NCI-H345 (cell line): ENCODE data around the gene GASK1A.

ENCODE experiments used
- DNase-seq: peaks from one replicate; lab custom pipeline; 2025; lab: John Stamatoyannopoulos, UW

Gene GASK1A

DNA sequence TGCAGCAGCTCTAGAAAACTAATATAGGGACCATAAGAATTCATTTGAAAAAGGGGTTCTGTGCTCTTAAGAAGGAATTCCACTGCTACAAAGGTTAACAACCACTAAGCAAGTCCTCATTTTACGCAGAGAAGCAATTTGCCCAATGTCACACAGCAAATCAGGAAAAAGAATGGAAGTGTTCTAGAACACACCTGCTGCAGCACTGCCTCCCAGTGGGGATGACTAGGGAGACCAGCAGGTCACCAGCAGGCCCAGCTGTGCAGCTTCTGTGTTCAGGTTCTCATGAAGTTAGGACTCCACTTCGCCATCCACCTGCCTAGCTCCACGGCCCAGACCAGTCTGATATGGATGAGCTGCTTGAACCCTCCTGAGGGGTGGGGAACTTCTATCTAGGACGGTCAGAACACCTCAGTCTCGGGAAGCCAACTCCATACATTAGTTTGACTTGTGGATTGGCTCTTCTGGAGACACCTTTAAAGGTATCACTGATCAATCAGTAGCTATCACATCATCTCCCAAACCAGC lies 108.2 kb downstream of the GASK1A start:
- DNase-seq: no peak

DNA sequence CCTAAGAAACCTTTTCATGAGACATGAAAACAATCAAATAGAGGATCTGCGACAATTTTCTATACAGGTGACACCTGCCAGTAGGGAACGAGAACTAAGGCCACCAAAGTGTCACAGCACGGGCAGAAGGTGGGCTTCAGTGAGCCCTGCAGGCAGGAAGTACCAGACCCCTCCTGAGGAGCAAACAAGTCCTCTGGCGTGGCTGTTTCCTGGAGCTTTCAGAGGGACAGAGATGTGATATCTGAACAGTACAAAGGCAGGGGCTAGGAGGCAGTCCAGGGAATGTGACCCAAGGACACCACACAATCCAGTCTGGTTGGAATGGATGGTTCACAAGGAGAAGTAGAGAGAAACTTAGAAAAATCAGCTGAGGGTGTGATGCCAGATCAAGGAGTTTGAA lies 110.0 kb downstream of the GASK1A start:
- no peak for DNase-seq

DNA sequence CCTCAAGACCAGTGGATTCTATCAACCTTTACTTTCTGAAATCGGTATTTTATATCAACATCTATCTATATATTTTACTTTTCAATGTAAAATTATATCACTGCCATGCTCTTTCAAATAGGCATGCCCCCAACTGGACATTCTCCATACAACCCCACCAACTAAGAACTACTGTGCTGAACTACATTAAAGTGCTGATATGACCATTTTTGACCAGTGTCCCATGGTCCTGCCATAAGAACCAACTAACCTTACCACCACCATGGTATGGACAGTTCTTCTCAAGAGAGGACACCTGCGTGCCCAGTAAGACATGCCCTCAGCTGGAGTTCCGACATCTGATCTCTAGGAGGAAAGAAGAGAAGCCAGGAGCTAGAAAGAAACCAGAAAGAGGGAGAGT lies 111.1 kb downstream of the GASK1A start:
- no peak for DNase-seq

DNA sequence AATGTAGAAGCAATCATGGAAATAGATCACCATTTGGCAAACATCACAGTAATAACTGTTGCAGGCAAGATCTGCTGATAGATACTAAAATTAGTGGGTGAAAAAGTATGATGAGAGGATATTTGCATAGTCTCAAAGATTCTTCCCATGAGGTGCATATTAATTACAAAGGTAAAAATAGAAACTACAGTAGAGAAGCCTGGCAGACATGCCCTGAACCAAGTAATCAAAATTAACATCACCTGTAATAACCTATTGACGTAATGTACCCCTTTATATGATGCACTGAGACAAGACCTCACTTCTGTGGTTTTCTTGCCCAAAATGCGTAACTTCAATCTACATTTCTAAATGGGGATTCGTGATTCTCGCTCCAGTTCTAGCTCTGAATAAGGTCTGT lies 112.4 kb downstream of the GASK1A start:
- DNase-seq: no peak

DNA sequence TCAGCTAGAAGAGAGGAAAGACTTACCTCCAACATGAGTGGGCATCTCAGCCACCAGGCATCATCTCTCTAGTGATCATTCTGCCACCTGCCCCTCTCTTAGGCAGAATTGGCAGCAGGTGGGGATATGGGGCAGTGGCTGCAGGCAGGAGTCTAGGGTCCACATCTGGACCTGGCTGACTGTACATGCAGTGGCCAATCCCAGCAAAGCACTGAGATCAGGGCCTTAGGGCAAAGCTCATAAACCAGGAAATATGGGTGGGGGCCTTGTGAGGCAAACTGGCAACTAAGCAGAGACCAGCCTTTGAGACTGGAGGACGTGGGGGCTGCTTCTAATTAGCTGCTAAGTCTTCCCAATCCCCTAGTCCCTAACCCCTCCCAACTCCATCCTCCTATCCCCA lies 113.9 kb downstream of the GASK1A start:
- no peak for DNase-seq

DNA sequence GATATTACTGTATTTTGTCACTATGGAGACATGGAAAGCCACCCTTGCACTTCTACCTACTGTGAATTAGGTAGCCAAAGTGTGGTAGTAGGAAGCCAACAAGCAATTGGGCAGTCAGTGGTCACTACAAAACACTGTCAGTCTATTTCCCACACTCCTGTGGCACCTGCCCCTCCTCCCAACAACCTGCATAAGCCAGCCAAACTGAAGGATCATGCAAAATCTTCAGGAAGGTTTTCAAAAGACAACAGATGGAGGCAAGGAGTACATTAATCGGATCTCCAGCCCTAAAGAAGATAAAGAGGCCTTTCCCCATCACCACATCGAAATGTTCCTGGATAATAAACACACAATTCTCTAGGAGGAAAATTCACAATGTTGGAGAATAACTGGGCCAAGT lies 114.9 kb downstream of the GASK1A start:
- DNase-seq: no peak

DNA sequence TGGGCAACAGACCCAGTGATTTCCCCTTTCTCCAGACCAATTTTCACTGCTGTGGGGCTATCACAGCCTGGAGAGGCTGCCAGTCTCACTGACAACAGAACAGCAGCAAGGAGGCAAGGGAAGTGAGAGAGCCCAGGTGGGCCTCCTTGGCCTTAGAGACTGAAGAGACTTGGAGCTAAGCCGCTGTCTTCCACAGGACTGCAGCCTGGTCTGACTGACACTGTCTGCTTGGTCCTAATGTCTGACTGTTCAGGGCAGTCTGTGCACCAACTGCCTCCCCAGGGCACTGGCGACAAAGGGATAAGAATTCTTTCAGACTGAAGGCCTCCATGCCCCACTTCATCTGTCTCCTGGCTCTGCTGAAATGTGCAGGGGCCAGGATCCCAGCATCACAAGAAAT lies 115.3 kb downstream of the GASK1A start:
- DNase-seq: no peak

DNA sequence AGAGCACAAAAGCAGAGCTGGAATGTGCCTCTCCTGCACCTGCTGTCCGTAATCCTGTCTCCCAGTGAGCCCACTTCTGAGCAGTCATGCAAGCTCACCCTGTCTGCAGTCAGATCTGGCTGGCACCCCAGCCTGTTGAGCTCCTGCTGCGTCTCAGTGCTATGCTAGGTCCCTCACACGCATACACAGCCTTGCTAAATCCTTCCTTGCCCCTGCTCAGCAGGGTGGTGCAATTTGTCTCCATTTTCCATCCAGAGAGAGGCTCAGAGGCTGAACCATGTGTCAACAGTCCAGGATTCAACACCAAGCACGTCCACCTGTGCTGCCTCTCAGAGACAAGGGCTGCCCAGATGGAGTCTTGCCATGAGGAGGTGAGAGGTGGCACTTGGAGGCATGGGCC lies 115.7 kb downstream of the GASK1A start:
- DNase-seq: peak; percentile 85

DNA sequence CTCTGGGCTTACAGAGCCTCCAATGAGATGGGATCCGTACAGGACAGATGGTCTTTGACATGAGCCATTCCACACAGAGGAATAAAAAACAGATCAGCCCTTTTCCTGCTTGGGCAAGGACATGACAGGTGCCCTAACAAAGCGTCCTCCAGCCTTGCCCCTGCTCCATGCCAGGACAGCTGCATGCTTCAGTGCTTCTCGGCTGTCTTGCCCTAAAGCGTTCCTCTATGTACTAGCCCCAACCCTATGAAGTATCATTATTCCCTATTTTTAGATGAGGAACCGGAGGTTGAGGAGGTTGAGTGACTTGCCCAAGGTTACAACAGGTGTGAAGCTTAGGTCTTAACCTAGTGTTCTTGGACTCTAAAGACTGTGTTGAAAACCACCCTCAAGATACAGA lies 116.3 kb downstream of the GASK1A start:
- DNase-seq: no peak

DNA sequence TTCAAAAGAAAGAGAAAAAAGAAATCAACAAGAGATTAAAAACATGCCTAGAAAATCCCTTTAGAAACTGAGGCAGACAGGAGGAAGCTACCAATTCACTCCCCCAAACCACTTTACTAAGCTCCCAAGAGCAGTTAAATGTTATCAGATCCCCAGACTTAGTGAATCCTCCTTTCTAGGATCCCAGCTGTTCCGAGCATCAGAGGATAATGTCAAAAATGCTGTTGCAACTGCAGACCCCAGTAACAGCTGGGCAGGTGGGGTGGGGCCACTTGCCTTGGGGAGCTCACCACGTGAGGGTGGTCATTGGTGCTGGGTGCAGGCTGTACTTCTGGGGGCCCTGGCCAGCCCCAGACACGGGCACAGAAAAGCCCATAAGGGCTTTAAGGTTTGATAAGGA lies 117.7 kb downstream of the GASK1A start:
- DNase-seq: no peak

DNA sequence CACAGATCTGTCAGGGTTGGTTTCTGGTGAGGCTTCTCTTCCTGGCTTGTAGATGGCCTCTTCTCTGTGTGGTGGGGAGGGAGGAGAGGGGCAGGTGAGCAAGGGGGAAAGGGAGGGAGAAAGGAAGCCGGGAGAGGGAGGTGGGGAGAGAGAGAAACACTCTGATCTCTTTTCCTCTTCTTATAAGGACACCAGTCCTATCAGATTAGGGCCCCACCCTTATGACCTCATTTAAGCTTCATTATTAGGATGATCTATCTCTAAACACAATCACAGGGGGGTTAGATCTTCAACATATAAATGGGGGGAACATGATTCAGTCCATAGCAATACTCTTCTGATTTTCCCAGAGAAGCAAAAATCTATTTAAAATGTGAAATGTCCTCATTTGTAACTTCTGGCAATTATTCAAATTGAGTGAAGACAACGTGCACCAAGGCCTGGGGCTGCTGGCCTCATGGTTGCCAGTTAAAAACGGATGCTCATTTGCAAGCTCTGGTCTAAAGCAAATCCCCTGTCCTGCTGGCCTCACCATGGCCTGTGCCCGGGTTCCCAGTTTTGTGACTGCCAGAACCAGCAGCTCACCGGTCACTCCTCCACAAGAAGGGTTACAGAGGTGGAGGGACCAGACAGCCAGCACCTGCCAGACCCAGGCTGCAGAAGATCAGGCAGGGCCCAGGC lies 118.4 kb downstream of the GASK1A start:
- no peak for DNase-seq

DNA sequence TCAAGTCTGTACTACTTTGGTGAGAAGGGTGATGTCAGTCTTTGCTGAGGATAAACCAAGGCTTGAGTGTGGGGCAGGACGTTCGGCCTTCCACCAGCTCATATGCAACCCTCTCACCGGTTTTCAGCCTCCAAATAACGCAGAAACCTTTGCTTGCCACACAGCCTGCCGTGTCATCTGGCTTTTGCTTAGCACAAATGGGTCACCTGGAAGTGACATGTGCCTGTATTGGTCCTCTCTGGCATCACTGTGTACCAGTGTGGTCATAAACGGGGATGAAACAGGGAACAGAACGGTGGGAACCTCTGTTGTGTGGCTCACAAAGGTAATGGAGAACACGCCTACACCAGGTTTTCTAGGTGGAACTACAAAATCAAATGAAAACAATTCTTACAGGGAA lies 119.7 kb downstream of the GASK1A start:
- no peak for DNase-seq

DNA sequence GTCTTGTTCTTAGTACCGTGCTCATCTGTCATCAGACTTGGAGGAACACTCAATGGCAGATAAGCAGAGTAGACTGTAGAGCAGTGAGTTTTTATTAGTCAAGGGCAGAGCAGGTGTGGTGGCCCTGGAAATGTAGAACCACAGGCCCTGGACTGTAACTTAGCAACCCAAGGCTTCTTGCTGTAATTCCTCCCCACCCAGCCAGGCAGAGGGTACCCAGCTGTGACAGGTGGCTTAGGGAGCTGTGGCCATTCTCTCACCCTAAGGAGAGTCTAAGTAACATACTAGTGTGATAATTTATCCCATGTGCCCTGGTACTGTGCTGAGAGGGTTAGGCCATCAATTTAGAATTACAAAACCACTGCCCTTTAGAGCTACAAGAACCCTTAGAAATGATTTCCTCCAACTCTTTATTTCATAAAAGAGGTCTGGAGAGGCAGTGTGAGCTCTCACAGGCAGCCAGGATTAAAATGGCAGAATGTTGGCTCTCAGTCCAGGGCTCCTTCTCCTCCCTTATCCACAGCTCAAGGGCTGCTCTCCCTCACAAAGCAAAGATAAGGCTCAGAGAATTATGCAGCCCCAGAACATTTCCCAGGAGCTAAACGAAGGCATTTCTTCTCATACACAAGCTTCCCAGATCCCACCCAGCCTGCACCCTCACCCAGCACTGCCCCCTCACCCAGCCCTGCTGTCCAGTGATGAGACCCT lies 123.8 kb downstream of the GASK1A start:
- peak; percentile 45 for DNase-seq

DNA sequence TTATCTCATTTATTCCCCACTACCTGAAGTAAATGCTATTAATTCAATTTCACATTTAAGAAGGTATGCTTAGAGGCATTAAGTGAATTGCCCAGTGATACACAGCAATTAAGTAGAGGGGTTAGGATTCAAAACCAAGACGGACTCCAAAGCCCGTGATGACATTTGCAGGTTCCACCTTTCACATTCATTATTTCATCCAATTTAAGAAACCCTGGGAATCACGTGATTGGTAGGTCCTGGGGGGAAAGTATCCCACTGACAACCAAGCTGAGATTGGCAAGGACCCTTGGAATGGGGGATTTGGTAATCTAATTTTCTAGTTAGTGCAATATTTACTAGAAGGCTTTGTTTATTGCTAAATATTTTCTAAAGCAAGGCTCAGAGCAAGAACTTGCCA lies 124.9 kb downstream of the GASK1A start:
- DNase-seq: no peak

DNA sequence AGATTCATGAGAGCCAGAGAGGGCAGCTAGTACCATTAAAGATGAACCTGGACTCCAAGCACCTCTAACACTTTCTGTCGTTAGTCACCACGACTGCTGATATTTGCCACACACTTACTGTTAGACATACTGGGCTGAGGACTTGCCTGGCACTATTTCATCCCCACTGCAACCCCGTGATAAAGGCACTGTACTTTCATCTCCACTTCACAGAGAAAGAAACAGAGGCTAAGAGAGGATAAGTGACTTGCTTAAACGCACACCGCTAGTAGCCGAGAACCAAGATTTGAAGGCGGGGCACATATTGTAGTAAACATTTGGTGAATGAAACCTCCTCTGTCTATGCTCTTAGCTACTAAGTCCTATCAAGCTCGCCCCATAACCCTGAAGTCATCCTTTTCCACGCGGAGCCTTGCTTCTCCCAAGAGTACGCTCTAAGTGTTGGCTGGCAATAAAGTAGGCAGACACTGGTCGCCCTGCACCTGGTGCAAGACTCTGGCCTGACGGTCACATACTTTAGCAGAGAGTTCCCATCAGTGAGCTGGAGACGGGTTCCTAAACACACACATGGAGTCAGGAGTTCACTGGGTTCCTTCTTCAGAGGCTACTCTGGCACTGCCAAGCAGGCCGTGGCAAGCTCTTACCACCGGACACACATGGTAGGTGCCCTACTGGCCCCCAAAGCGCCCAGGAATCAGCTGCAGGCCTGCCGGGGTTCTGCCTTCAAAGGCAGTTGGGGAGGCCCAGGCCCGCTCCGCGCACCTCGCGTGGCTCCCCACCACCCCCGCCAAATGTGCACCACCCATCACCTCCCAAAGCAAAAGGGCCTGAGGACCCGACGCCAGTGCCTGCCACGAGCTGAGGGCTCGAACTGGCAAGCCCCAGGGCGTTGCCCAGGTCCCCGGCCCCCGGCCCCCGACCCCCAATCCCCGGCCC lies 125.8 kb downstream of the GASK1A start:
- peak; percentile 16 for DNase-seq

DNA sequence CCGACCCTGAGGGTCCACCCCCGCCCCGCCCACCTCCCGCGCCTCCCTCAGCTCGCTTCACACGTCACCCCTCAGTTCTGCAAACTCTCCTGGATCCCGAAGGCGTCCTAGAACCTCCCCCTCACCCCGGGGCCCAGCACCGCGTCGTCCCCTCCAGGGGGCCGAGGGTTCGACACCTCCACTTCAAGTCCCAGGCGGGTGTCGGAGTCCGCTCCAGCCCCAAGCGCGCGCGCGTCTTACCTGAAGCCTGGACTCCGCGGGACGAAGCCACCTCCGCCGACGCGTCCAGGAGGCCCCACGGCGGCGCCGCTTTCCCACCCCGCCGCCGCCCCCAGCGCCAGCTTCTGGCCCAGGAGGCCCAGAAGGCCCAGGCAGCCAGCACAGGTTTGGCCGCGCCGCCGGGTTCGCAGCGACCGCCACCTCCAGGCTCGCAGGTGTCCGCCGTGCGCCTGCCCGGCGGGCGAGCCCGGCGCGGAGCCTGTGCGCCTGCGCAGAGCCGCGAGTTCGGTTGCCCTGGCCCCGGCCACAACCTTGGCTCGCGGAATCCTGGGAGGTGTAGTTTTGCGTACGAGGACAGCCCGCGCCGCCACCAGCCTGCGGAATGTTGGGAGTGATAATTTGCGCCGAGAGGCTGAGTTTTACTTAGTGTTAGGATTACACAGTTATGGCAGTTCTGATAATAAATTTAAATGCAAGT lies 126.6 kb downstream of the GASK1A start, which contains the start of gene POMGNT2:
Gene POMGNT2, minus strand, starts transcription at position 484 of the 697 bp plus-strand sequence. CDS start 24,648 bp downstream, outside the sequence.
- peak; percentile 81 for DNase-seq

DNA sequence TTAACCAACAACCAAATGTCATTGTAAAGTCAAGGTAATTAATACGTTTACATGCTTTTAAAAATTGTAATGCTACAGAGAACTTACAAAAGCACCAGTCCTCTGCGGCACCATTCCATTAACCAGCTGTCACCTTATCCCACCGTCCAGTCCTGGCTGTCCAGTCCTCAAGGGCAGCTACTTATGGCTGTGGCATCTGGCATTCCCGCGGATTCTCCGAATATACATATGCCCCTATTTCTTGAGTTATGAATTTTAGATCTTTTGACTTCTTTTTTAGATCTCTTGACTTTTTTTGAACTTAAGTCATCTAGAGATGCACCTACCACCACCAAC lies 127.2 kb downstream of the GASK1A start:
- DNase-seq: no peak
